PC-3 (cell line): ENCODE data around the gene TSPAN13. TPM values are rescaled to one million over a fixed set of nuclear protein-coding genes. Genes with fewer than 3 reads are reported as not detected.

Source experiments
- ATAC-seq: fragments of 200-7000 bp; cut with Tn5 transposase; 2 replicates; pipeline ENCODE4 v1.9.1; 2020; ENCODE audit warnings: mild to moderate bottlenecking, moderate library complexity
- BruUV-seq: library from RNA; stranded (reverse); fragments of 400-500 nt; replicated peaks from 2 replicates; lab custom pipeline; 2021; lab: Mats Ljungman, UMichigan
- CTCF ChIA-PET: fragments of 300-600 bp; sonication (Branson Sonifier 250); formaldehyde crosslinking; loops from one replicate; lab custom pipeline; 2022; ENCODE audit warnings: antibody characterized with exemption; lab: Charles Lee
- POLR2A ChIA-PET: fragments of 300-600 bp; sonication (Branson Sonifier 250); formaldehyde crosslinking; loops from one replicate; lab custom pipeline; 2022; ENCODE audit warnings: antibody characterized with exemption; ENCODE audit not compliant: unreplicated experiment; lab: Charles Lee
- DNase-seq: peaks from one replicate; pipeline ENCODE4 v3.0.0-alpha.2; 2015
- H2AFZ ChIP-seq: fragments of 300-600 bp; sonication (generic); 2 replicates; pipeline ENCODE4 v1.6.0; 2016; ENCODE audit warnings: antibody characterized with exemption, low read length
- H3F3A ChIP-seq: fragments of 300-600 bp; sonication (generic); one replicate; pipeline ENCODE4 v1.6.0; 2017; ENCODE audit warnings: antibody characterized with exemption, low read length, control low read depth, mild to moderate bottlenecking; ENCODE audit not compliant: unreplicated experiment
- H3K27ac ChIP-seq: fragments of 300-600 bp; sonication (generic); 2 replicates; pipeline ENCODE4 v1.5.1; 2016; ENCODE audit warnings: mild to moderate bottlenecking, low read length
- H3K27me3 ChIP-seq: fragments of 300-600 bp; sonication (generic); 2 replicates; pipeline ENCODE4 v1.6.1; 2016; ENCODE audit warnings: low read length, mixed read lengths
- H3K36me3 ChIP-seq: fragments of 300-600 bp; sonication (generic); 2 replicates; pipeline ENCODE4 v1.6.1; 2016; ENCODE audit warnings: low read depth, mixed run types, low read length, mixed read lengths
- H3K4me1 ChIP-seq: fragments of 300-600 bp; sonication (generic); 2 replicates; pipeline ENCODE4 v1.5.1; 2016; ENCODE audit warnings: low read length; ENCODE audit not compliant: insufficient read depth
- H3K4me2 ChIP-seq: fragments of 300-600 bp; sonication (generic); 2 replicates; pipeline ENCODE4 v1.6.0; 2016; ENCODE audit warnings: low read length
- H3K4me3 ChIP-seq: fragments of 300-600 bp; sonication (generic); 2 replicates; pipeline ENCODE4 v1.5.1; 2016; ENCODE audit warnings: mild to moderate bottlenecking, low read length, mixed read lengths
- H3K79me2 ChIP-seq: fragments of 300-600 bp; sonication (generic); 2 replicates; pipeline ENCODE4 v1.6.1; 2017; ENCODE audit warnings: low read length, mixed read lengths
- H3K9ac ChIP-seq: fragments of 300-600 bp; sonication (generic); 2 replicates; pipeline ENCODE4 v1.6.0; 2016; ENCODE audit warnings: mild to moderate bottlenecking, low read length
- H3K9me2 ChIP-seq: fragments of 300-600 bp; sonication (generic); replicated peaks from 2 replicates; pipeline ENCODE4 v1.6.1; 2016; ENCODE audit warnings: mixed run types, low read length, mixed read lengths
- H3K9me3 ChIP-seq: fragments of 300-600 bp; sonication (generic); 2 replicates; pipeline ENCODE4 v1.6.1; 2016; ENCODE audit warnings: low read length, mixed read lengths
- H4K20me1 ChIP-seq: fragments of 300-600 bp; sonication (generic); 2 replicates; pipeline ENCODE4 v1.6.1; 2016; ENCODE audit warnings: low read length, mixed read lengths
- EZH2 ChIP-seq: fragments of 300-600 bp; sonication (generic); IDR thresholded peaks from one replicate; pipeline ENCODE4 v1.6.1; 2017; ENCODE audit warnings: antibody characterized with exemption, mild to moderate bottlenecking, low read length; ENCODE audit not compliant: unreplicated experiment
- EZH2phosphoT487 ChIP-seq: fragments of 300-600 bp; sonication (generic); IDR thresholded peaks from 2 replicates; pipeline ENCODE4 v1.6.1; 2018; ENCODE audit warnings: mild to moderate bottlenecking, antibody characterized with exemption, low read length, borderline replicate concordance
- intact Hi-C: fragments of 100-400 bp; cut with micrococcal nuclease; formaldehyde crosslinking; loops from 2 replicates; pipeline ENCODE4 v1.9.0; 2023
- total RNA-seq: library from RNA; depleted of rRNA; stranded (reverse); fragments of >200 nt; gene quantifications from 2 replicates; pipeline ENCODE4 v1.2.3, GENCODE V29; 2014
- TF ChIP-seq, protein P1 (sequence below): fragments of 300-600 bp; sonication (generic); conservative IDR thresholded peaks from 2 replicates; pipeline ENCODE4 v1.5.1; 2017; ENCODE audit warnings: antibody characterized with exemption, low read depth, mild to moderate bottlenecking, low read length

TSPAN13 gene
- total RNA-seq, 1 experiment from 2014 or later: 34.9 TPM

GRCh38 chr7:16770657-16771329 lies 17.2 kb downstream of the TSPAN13 start:
- TF ChIP-seq EZH2phosphoT487 (no peak), EZH2 (no peak)
- TF ChIP-seq, protein P1, sequence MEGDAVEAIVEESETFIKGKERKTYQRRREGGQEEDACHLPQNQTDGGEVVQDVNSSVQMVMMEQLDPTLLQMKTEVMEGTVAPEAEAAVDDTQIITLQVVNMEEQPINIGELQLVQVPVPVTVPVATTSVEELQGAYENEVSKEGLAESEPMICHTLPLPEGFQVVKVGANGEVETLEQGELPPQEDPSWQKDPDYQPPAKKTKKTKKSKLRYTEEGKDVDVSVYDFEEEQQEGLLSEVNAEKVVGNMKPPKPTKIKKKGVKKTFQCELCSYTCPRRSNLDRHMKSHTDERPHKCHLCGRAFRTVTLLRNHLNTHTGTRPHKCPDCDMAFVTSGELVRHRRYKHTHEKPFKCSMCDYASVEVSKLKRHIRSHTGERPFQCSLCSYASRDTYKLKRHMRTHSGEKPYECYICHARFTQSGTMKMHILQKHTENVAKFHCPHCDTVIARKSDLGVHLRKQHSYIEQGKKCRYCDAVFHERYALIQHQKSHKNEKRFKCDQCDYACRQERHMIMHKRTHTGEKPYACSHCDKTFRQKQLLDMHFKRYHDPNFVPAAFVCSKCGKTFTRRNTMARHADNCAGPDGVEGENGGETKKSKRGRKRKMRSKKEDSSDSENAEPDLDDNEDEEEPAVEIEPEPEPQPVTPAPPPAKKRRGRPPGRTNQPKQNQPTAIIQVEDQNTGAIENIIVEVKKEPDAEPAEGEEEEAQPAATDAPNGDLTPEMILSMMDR: no peak
- no peak overlapping the region for H3K27ac ChIP-seq
- ChIA-PET POLR2A (interaction anchor here (0.6 kb wide), 1 partner anchor 27 kb away, joined by 3 read pairs; no protein-coding TSS in a partner anchor), CTCF (interaction anchor here (0.6 kb wide), 1 partner anchor 31 kb away, joined by 3 read pairs; no protein-coding TSS in a partner anchor)
- H3K9ac ChIP-seq: no peak overlapping the region
- H3K9me3 ChIP-seq: no peaks in the 10 kb centered on the region
- no peaks in the 10 kb centered on the region for H3F3A ChIP-seq
- H3K4me2 ChIP-seq: no peak overlapping the region
- no peaks in the 10 kb centered on the region for H3K9me2 ChIP-seq
- H3K27me3 ChIP-seq: no peaks in the 10 kb centered on the region
- DNase-seq (no peak), ATAC-seq (no peak)
- no peaks in the 10 kb centered on the region for H3K36me3 ChIP-seq
- no peak overlapping the region for H2AFZ ChIP-seq
- H3K79me2 ChIP-seq: peaks cover 18% of the 10 kb centered on the region
- peaks cover 7% of the 10 kb centered on the region for H3K4me1 ChIP-seq
- no TSS peak for BruUV-seq
- intact Hi-C loops: no loop called here
- no peak overlapping the region for H3K4me3 ChIP-seq
- peaks cover 4% of the 10 kb centered on the region; the same call in 1 of the 2 replicates for H4K20me1 ChIP-seq

- no TSS peak for BruUV-seq
Measured at GRCh38 chr7:16773326-16773725, 19.8 kb downstream of the TSPAN13 start.

More at GRCh38 chr7:16773326-16773725, 19.8 kb downstream of the TSPAN13 start:
- intact Hi-C loops: no loop called here
- Histone ChIP-seq H3K27ac (no peak overlapping the region), H3K9me3 (no peaks in the 10 kb centered on the region), H3K36me3 (no peaks in the 10 kb centered on the region), H3F3A (no peaks in the 10 kb centered on the region), H3K4me1 (peaks cover 7% of the 10 kb centered on the region), H3K79me2 (peaks cover 5% of the 10 kb centered on the region), H3K9ac (no peak overlapping the region), H3K4me3 (no peak overlapping the region), H2AFZ (no peak overlapping the region), H3K9me2 (no peaks in the 10 kb centered on the region), H3K4me2 (no peak overlapping the region), H4K20me1 (peaks cover 4% of the 10 kb centered on the region; the same call in 1 of the 2 replicates), H3K27me3 (no peaks in the 10 kb centered on the region)
- CTCF ChIA-PET: no interaction called here
- no peak for ATAC-seq
- POLR2A ChIA-PET: no interaction called here
- TF ChIP-seq, protein P1: no peak
- TF ChIP-seq EZH2phosphoT487 (no peak), EZH2 (no peak)
- no peak for DNase-seq
